ENCODE measurements around the gene C1orf21. TPM values are rescaled to one million over a fixed set of nuclear protein-coding genes. Genes with fewer than 3 reads are reported as not detected.

Gene C1orf21
- total and polyA plus RNA-seq, 10 donors, result 9.7 to 60.4 (median 26.7) TPM

DNA sequence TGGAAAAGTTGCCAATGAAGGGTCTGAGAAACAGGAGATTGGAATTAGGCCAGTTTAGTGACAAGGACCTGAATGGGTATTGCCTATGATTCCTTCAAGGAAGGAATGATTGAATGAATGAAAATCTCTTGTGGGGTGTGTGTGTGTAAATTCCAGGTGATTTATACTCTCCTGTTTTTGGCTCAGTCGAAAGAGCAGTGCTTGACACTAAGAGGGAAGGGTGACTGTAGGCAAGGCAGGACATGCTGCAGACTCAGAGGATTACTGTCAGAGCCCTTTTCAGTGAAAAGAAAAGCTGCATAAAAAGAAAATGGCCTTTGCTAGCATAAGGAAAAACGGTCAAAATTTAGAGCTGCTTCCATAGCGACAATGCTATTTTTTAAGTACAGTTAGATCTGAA is 30.1 kb downstream of the C1orf21 start:
- peaks cover 0 to 20% (median 6%) of the 10 kb centered on the region in 6 donors for H3K4me1 ChIP-seq
- WGBS, 5 donors, result 68 to 83% (median 82%) methylated on average over 3 of the region's 3 CpGs
- no peaks in the 10 kb centered on the region for H3K36me3 ChIP-seq
- no peak for DNase-seq
- no peaks in the 10 kb centered on the region for H3K9me3 ChIP-seq
- no peak for TF ChIP-seq POLR2A (IDR thresholded peaks at IDR 0.05)
- TF ChIP-seq CTCF (IDR thresholded peaks at IDR 0.05 in 8 of 11, conservative IDR thresholded peaks at IDR 0.05 in 3 of 11), result no peak
- TF ChIP-seq POLR2AphosphoS5 (IDR thresholded peaks at IDR 0.05), result no peak
- no peak overlapping the region for H3K27ac ChIP-seq
- no peaks in the 10 kb centered on the region for H3K27me3 ChIP-seq (replicated peaks in 1 of 7)
- intact Hi-C loops (cut with DNase I; ENCODE audit: low total_unique reads), result no loop called here
- H3K4me3 ChIP-seq, result no peak overlapping the region

DNA sequence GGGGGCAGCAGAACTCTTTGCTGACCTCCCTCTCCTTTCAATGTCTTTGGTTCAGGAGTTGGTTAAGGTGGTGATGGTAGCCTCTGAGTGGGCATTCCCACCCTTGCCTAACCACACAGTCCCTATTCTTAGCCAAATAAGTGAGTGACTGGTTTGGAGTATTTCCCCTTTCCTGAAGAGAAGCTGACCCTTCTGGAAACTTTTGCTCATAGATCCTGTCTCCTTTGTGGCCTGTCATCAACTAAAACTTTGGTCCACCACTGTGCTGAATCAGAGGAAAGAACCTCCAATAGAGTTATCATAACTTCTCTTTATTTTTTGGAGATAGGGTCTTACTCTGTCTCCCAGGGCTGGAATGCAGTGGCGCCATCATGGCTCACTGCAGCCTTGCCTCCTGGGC is 31.1 kb downstream of the C1orf21 start:
- 89 to 100% (median 96%) methylated on average over 1 of the region's 1 CpG for WGBS, 5 donors
- H3K4me1 ChIP-seq, result peaks cover 0 to 24% (median 6%) of the 10 kb centered on the region in 6 donors
- intact Hi-C loops (cut with DNase I; ENCODE audit: low total_unique reads), result no loop called here

GRCh38 chr1:184418652-184419349 is 32.0 kb downstream of the C1orf21 start:
- Histone ChIP-seq H3K4me3 (no peak overlapping the region), H3K4me1 (peaks cover 0 to 24% (median 6%) of the 10 kb centered on the region in 6 donors), H3K27me3 (replicated peaks in 1 of 7) (no peaks in the 10 kb centered on the region), H3K9me3 (no peaks in the 10 kb centered on the region), H3K36me3 (no peaks in the 10 kb centered on the region), H3K27ac (peak overlapping the region in 1 of 8 donors; percentile 16)
- intact Hi-C loops (cut with DNase I; ENCODE audit: low total_unique reads), result no loop called here
- DNase-seq, result no peak
- TF ChIP-seq POLR2AphosphoS5 (IDR thresholded peaks at IDR 0.05) (no peak), CTCF (IDR thresholded peaks at IDR 0.05 in 8 of 11, conservative IDR thresholded peaks at IDR 0.05 in 3 of 11) (no peak), POLR2A (IDR thresholded peaks at IDR 0.05) (no peak)
- WGBS, 5 donors, result 12 to 23% (median 19%) methylated on average over 4 of the region's 4 CpGs

More for the DNA sequence above, 31.1 kb downstream of the C1orf21 start:
- Histone ChIP-seq H3K4me3 (no peak overlapping the region), H3K27ac (no peak overlapping the region), H3K36me3 (no peaks in the 10 kb centered on the region), H3K27me3 (replicated peaks in 1 of 7) (no peaks in the 10 kb centered on the region), H3K9me3 (no peaks in the 10 kb centered on the region)
- DNase-seq, result no peak
- TF ChIP-seq POLR2AphosphoS5 (IDR thresholded peaks at IDR 0.05) (no peak), POLR2A (IDR thresholded peaks at IDR 0.05) (no peak)

GRCh38 chr1:184419350-184420161 is 32.7 kb downstream of the C1orf21 start:
- Histone ChIP-seq H3K27me3 (replicated peaks in 1 of 7) (no peaks in the 10 kb centered on the region), H3K27ac (no peak overlapping the region), H3K4me1 (peaks cover 0 to 24% (median 6%) of the 10 kb centered on the region in 6 donors), H3K9me3 (no peaks in the 10 kb centered on the region), H3K4me3 (no peak overlapping the region), H3K36me3 (no peaks in the 10 kb centered on the region)
- intact Hi-C loops (cut with DNase I; ENCODE audit: low total_unique reads), result no loop called here
- TF ChIP-seq CTCF (IDR thresholded peaks at IDR 0.05 in 8 of 11, conservative IDR thresholded peaks at IDR 0.05 in 3 of 11) (no peak), POLR2A (IDR thresholded peaks at IDR 0.05) (no peak), POLR2AphosphoS5 (IDR thresholded peaks at IDR 0.05) (no peak)
- WGBS, 5 donors, result 65 to 80% (median 71%) methylated on average over 5 of the region's 5 CpGs
- DNase-seq, result no peak
